HepG2 (cell line): ENCODE measurements around the gene ERO1A. TPM values are rescaled to one million over a fixed set of nuclear protein-coding genes. Genes with fewer than 3 reads are reported as not detected.

Source experiments
- ATF4 ChIP-seq, 2 experiments: fragments of 450-650 bp in 1 of 2; sonication (generic) in 1 of 2; formaldehyde crosslinking; IDR thresholded peaks; 2 replicates each; pipeline versions ENCODE4 v1.5.0 to v1.8.0; 2020 to 2022; ENCODE audit warnings: mild to moderate bottlenecking in 1 of 2, missing genetic modification reagents in 1 of 2
- GPBP1L1 ChIP-seq: sonication (generic); formaldehyde crosslinking; IDR thresholded peaks from 2 replicates; pipeline ENCODE4 v1.5.0; 2020; ENCODE audit warnings: mild to moderate bottlenecking, missing genetic modification reagents
- JUND ChIP-seq: sonication (generic); formaldehyde crosslinking; IDR thresholded peaks from 2 replicates; pipeline ENCODE4 v1.8.0; 2022; ENCODE audit warnings: mild to moderate bottlenecking, missing genetic modification reagents
- KLF16 ChIP-seq, 2 experiments: sonication (generic) in 1 of 2; formaldehyde crosslinking in 1 of 2; IDR thresholded peaks; 2 replicates each; pipeline versions ENCODE4 v1.6.1 to v1.8.0; 2016 to 2023; ENCODE audit warnings: missing genetic modification reagents in 2 of 2, missing compliant biosample characterization in 1 of 2
- MEF2D ChIP-seq: sonication (generic); formaldehyde crosslinking; IDR thresholded peaks from 2 replicates; pipeline ENCODE4 v1.5.1; 2020; ENCODE audit warnings: mild to moderate bottlenecking, missing genetic modification reagents
- PAWR ChIP-seq: sonication (generic); formaldehyde crosslinking; IDR thresholded peaks from 2 replicates; pipeline ENCODE4 v1.4.0; 2020; ENCODE audit warnings: missing genetic modification reagents, mild to moderate bottlenecking, borderline replicate concordance
- SALL1 ChIP-seq: sonication (generic); formaldehyde crosslinking; IDR thresholded peaks from 2 replicates; pipeline ENCODE4 v1.8.0; 2022; ENCODE audit warnings: mild to moderate bottlenecking, missing genetic modification reagents
- SP140L ChIP-seq: sonication (generic); formaldehyde crosslinking; IDR thresholded peaks from 2 replicates; pipeline ENCODE4 v1.4.0; 2020; ENCODE audit warnings: missing genetic modification reagents, borderline replicate concordance
- TBP ChIP-seq: sonication (generic); formaldehyde crosslinking; IDR thresholded peaks from 2 replicates; pipeline ENCODE4 v1.5.0; 2020; ENCODE audit warnings: missing genetic modification reagents
- WIZ ChIP-seq: sonication (generic); formaldehyde crosslinking; IDR thresholded peaks from 2 replicates; pipeline ENCODE4 v1.5.1; 2020; ENCODE audit warnings: mild to moderate bottlenecking, missing genetic modification reagents
- XBP1 ChIP-seq: sonication (generic); formaldehyde crosslinking; IDR thresholded peaks from 2 replicates; pipeline ENCODE4 v1.5.0; 2020; ENCODE audit warnings: missing genetic modification reagents
- ZFP1 ChIP-seq: IDR thresholded peaks from 2 replicates; pipeline ENCODE4 v1.6.1; 2016
- ZGPAT ChIP-seq: IDR thresholded peaks from 2 replicates; pipeline ENCODE4 v1.6.1; 2016; ENCODE audit warnings: mild to moderate bottlenecking
- ZNF256 ChIP-seq: sonication (generic); formaldehyde crosslinking; conservative IDR thresholded peaks from 2 replicates; pipeline ENCODE4 v1.4.0; 2020; ENCODE audit warnings: missing genetic modification reagents
- ZNF350 ChIP-seq: sonication (generic); formaldehyde crosslinking; IDR thresholded peaks from 2 replicates; pipeline ENCODE4 v1.4.0; 2020; ENCODE audit warnings: mild to moderate bottlenecking, low read depth, missing genetic modification reagents, borderline replicate concordance
- polyA plus RNA-seq, 8 experiments: library from polyadenylated mRNA; depleted of rRNA in 3 of 8; stranded (reverse) in 7 of 8; unstranded in 1 of 8; fragments of >200 nt; fragmentation: Illumina TruSeq in 4 of 8; extraction: Trizol in 4 of 8; gene quantifications; 2 replicates each; pipeline versions ENCODE4 v1.2.1 to v1.2.3, GENCODE V29; 2011 to 2016; ENCODE audit warnings: low read depth in 4 of 8, missing spikeins in 1 of 8, mixed read lengths in 1 of 8; ENCODE audit not compliant: insufficient read depth in 1 of 8
- total RNA-seq, 5 experiments: library from RNA; depleted of rRNA; stranded (reverse); fragments of >200 nt; fragmentation: Illumina TruSeq; extraction: Trizol; gene quantifications; 2 replicates each; pipeline ENCODE4 v1.2.3, GENCODE V29; 2016; ENCODE audit warnings: low read depth in 1 of 5
- TF ChIP-seq, protein P1 (sequence below), 2 experiments: fragments of 450-650 bp in 1 of 2; sonication (generic) in 1 of 2; formaldehyde crosslinking in 1 of 2; IDR thresholded peaks; 2 replicates each; pipeline versions ENCODE4 v1.6.1 to v1.8.0; 2016 to 2022; ENCODE audit warnings: antibody characterized with exemption in 1 of 2, mild to moderate bottlenecking in 1 of 2, missing genetic modification reagents in 1 of 2

The ERO1A gene
- total and polyA plus RNA-seq, 2 of the 13 experiments (the other 11 are each of a cell fraction or from before 2014, with no cell fraction given) = 60.3 to 137 TPM

- TF ChIP-seq ZGPAT (CRISPR knock-in tag) = peak; percentile 65; the same call in 1 of the 2 replicates
- TF ChIP-seq ZNF350 (CRISPR knock-in tag) = peak; percentile 76
- TF ChIP-seq SALL1 = peak; percentile 57; the same call in 1 of the 2 replicates
- TF ChIP-seq SP140L (CRISPR knock-in tag) = no peak
- TF ChIP-seq PAWR (CRISPR knock-in tag) = no peak
- no peak; the same call in 1 of the 2 replicates for TF ChIP-seq WIZ (CRISPR knock-in tag)
- TF ChIP-seq XBP1 = 0 out of 2 replicates have a peak, but pooled peaks have one; percentile 45
- no peak for TF ChIP-seq JUND (CRISPR knock-in tag)
- no peak for TF ChIP-seq TBP (CRISPR knock-in tag)
- TF ChIP-seq MEF2D = 0 out of 2 replicates have a peak, but pooled peaks have one; percentile 52
- no peak for TF ChIP-seq ZNF256 (CRISPR knock-in tag)
- TF ChIP-seq KLF16 (CRISPR knock-in tag; IDR thresholded peaks at IDR 0.05) = no peak; a peak in 1 of 4 replicates
- TF ChIP-seq ATF4 (CRISPR knock-in tag; IDR thresholded peaks at IDR 0.05) = no peak
- TF ChIP-seq, protein P1, sequence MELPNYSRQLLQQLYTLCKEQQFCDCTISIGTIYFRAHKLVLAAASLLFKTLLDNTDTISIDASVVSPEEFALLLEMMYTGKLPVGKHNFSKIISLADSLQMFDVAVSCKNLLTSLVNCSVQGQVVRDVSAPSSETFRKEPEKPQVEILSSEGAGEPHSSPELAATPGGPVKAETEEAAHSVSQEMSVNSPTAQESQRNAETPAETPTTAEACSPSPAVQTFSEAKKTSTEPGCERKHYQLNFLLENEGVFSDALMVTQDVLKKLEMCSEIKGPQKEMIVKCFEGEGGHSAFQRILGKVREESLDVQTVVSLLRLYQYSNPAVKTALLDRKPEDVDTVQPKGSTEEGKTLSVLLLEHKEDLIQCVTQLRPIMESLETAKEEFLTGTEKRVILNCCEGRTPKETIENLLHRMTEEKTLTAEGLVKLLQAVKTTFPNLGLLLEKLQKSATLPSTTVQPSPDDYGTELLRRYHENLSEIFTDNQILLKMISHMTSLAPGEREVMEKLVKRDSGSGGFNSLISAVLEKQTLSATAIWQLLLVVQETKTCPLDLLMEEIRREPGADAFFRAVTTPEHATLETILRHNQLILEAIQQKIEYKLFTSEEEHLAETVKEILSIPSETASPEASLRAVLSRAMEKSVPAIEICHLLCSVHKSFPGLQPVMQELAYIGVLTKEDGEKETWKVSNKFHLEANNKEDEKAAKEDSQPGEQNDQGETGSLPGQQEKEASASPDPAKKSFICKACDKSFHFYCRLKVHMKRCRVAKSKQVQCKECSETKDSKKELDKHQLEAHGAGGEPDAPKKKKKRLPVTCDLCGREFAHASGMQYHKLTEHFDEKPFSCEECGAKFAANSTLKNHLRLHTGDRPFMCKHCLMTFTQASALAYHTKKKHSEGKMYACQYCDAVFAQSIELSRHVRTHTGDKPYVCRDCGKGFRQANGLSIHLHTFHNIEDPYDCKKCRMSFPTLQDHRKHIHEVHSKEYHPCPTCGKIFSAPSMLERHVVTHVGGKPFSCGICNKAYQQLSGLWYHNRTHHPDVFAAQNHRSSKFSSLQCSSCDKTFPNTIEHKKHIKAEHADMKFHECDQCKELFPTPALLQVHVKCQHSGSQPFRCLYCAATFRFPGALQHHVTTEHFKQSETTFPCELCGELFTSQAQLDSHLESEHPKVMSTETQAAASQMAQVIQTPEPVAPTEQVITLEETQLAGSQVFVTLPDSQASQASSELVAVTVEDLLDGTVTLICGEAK (IDR thresholded peaks at IDR 0.05) = no peak
- TF ChIP-seq, protein P1 (CRISPR knock-in tag; IDR thresholded peaks at IDR 0.05) = peak; percentile 58
- TF ChIP-seq ZFP1 = 0 out of 2 replicates have a peak, but pooled peaks have one; percentile 58
- TF ChIP-seq GPBP1L1 (CRISPR knock-in tag) = no peak
Observed at GRCh38 chr14:52729925-52730708, 34.8 kb upstream of the ERO1A start, which contains the start of gene STYX (continued).
